Neutrophil (primary cell): Measurements from ENCODE around the gene HNRNPLL.

Experiments used
- H3K27ac ChIP-seq: fragments of 200-600 bp; sonication (generic); 2 replicates; pipeline ENCODE4 v1.5.1; 2016; ENCODE audit warnings: mild to moderate bottlenecking, moderate library complexity
- H3K27me3 ChIP-seq: fragments of 200-600 bp; sonication (generic); 2 replicates; pipeline ENCODE4 v1.6.0; 2016; ENCODE audit warnings: mild to moderate bottlenecking
- H3K36me3 ChIP-seq: fragments of 200-600 bp; sonication (generic); 2 replicates; pipeline ENCODE4 v1.5.1; 2017
- H3K4me1 ChIP-seq, 2 experiments: fragments of 200-600 bp in 1 of 2; sonication (generic) in 1 of 2; 1 replicate in 1 of 2; 2 replicates in 1 of 2; pipeline versions ENCODE4 v1.5.1 to v1.6.1; 2013 to 2016; ENCODE audit warnings: low read depth in 1 of 2, low read length in 1 of 2, mild to moderate bottlenecking in 1 of 2, moderate library complexity in 1 of 2; ENCODE audit not compliant: control insufficient read depth in 1 of 2, insufficient read depth in 1 of 2
- H3K4me3 ChIP-seq, 2 experiments: fragments of 200-600 bp in 1 of 2; sonication (generic) in 1 of 2; 1 replicate in 1 of 2; 2 replicates in 1 of 2; pipeline ENCODE4 v1.5.1; 2013 to 2016; ENCODE audit warnings: low read depth in 1 of 2, low read length in 1 of 2, mild to moderate bottlenecking in 1 of 2, moderate library complexity in 1 of 2
- H3K9me3 ChIP-seq: fragments of 200-600 bp; sonication (generic); 2 replicates; pipeline ENCODE4 v1.5.1; 2016
- CTCF ChIP-seq: fragments of 200-600 bp; sonication (generic); IDR thresholded peaks from 2 replicates; pipeline ENCODE4 v1.5.1; 2016; ENCODE audit warnings: antibody characterized with exemption

The HNRNPLL gene

DNA sequence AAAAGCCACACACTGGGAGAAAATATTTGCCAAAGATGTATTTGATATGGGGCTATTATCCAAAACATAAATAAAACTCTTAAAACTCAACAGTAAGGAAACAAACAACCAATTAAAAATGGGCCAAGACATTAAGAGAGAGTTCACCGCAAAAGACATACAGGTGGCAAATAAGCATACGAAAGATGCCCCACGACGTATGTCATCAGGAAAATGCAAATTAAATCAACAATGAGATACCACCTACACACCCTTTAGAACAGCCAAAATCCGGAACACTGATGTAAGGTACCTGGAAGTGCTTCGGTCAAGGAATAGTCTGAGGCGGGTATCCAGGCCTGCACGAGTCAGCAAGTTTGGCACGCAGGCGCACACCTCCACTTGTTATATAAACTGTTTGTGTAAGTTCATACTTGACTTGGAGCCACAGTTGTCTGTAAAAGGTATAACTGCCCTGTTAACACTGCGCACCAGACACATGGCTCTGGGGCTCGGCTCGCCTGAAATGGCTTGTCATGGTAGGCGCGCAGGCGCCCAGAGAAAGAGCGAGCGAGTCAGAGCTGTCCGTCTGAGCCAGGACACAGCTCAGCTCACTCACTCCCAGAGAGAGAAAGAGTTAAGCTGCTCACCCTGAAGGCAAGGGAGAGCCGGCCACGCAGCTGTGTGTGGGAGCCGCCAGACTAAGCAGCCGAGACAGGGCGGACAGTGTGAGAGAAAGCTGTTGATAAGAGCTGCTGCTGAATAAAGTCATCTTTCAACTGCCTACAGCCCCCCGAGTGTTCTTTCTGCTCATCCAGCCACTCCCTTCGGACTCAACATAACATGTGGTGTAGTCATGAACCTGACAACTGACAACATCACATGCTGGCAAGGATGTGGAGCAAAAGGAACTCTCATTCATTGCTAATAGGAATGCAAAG lies 87.3 kb downstream of the HNRNPLL start:
- peaks cover 10 to 13% of the 10 kb centered on the region in 2 experiments for H3K4me1 ChIP-seq
- no peaks in the 10 kb centered on the region for H3K36me3 ChIP-seq
- no peaks in the 10 kb centered on the region for H3K9me3 ChIP-seq
- no peak for TF ChIP-seq CTCF
- no peak overlapping the region for H3K4me3 ChIP-seq
- H3K27me3 ChIP-seq: no peaks in the 10 kb centered on the region
- no peak overlapping the region for H3K27ac ChIP-seq

- no peak overlapping the region for H3K4me3 ChIP-seq
- H3K36me3 ChIP-seq: no peaks in the 10 kb centered on the region
- H3K9me3 ChIP-seq: no peaks in the 10 kb centered on the region
- H3K27me3 ChIP-seq: no peaks in the 10 kb centered on the region
- H3K27ac ChIP-seq: no peak overlapping the region
- peaks cover 10 to 13% of the 10 kb centered on the region in 2 experiments for H3K4me1 ChIP-seq
- TF ChIP-seq CTCF: no peak
These were observed 88.0 kb downstream of the HNRNPLL start for GRCh38 chr2:38514603-38515154.

- Histone ChIP-seq H3K4me1 (peaks cover 10 to 20% of the 10 kb centered on the region in 2 experiments), H3K27me3 (no peaks in the 10 kb centered on the region), H3K9me3 (no peaks in the 10 kb centered on the region), H3K4me3 (no peak overlapping the region), H3K36me3 (no peaks in the 10 kb centered on the region), H3K27ac (no peak overlapping the region)
- no peak for TF ChIP-seq CTCF
These were observed 90.5 kb downstream of the HNRNPLL start for GRCh38 chr2:38512211-38512610.
